NK-92 treated with Interleukin-12 subunit alpha and Interleukin-12 subunit beta, amount 100 ng/mL, for 24 hours (cell line): ENCODE data around the gene TBX1.

ENCODE experiments used
- DNase-seq: peaks from one replicate; lab custom pipeline; 2025; lab: John Stamatoyannopoulos, UW

TBX1 gene

DNA sequence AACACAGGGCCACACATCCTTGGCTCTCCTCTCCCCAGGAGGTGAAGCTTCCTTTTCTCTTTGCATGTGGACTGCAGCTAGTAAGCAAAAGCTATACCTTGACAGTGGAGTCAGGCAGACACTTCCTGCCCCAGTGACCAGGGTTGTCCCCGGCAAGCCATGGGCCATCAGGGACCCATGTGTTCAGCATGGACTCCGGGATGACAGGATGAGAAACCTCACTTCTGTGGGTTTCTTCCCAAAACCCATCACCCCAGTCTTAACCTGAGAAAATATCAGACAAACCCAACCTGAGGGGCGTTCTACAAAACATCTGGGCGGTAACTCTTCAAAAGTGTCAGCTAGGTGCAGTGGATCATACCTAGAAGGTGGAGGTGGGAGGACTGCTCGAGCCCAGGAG lies 53.9 kb downstream of the TBX1 start:
- DNase-seq: no peak

DNA sequence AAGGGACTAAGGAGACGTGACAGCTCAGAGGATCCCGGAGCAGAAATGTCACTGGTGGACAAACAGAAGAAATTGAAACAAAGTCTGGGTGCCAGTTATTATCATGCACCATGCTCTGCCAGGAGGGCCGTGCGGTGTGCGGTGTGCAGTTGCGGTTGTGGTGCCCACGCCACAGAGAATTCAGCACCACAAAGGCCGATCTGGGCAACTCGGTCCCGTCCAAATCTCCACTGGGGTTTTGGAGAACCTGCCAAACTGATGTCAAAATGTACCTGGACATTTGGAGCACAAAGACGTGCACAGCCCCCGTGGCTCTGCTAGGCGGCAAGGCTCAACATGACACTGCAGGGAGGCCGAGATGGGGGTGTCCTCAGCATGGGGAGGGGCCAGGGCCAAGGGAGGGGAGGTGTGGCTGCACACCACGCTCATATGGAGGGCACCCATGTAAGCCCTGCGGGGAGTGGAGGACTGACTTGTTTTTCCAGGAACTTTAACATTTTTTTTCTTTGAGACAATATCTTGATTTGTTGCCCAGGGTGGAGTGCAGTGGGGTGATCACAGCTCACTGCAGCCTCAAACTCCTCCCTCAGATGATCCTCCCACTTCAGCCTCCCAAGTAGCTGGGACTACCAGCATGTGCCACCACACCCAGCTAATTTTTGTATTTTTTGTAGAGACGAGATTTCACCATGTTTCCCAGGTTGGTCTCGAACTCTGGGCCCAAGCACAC lies 54.7 kb downstream of the TBX1 start:
- DNase-seq: no peak

DNA sequence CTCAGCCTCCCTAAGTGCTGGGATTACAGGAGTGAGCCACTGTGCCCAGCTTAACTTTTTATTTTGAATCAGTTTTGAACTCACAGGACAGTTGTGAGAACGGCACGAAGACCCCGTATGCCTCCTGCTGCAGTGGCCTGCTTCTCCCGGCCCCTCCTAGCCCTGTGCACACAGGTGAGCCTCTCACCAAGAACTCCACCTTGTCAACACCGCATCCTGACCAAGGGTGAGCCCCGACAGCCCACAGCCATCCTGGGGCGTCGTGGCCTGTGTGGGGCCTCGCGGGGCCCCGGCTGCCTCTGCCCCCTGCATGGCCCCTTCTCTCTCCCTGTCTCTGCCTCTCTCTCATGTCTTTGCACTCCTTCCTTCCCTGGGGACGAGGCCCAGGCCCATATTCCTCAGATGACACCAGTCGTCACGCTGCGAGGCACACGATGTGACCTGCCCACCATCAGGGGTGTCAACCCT lies 55.3 kb downstream of the TBX1 start:
- no peak for DNase-seq

DNA sequence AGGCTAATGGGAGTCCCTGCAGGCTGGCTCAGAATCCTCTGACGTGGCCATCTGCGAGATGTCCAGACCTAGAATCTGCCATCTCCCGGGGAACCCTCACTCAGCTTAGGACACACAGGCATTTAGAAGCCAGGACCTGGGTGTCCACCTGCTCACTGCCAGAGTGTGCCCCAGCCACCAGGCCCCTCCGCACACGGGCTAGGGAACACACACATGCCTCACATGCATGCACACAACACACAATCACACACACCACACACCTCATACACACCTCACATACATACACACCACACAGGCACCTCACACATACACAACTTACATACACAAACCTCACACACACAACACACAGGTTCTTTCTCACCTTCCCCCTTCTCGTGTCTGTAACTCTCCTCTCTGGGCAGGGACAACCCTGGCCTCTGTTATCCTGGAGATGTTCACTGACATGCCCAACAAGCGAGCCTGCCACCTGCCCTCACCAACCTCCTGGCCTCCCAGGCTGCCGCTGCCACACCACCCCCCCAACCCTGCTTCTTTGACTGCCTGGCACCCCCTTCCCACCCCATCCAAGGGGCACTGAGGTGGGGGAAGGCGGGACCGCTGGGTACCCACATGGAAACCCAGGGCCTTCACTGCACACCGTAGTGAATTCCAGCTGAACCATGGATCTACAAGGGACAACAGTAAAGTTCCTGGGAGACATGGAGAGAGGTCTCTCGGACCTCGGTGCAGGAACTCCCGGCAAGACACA lies 56.0 kb downstream of the TBX1 start:
- no peak for DNase-seq
